Uterus (tissue), 4 donors: ENCODE measurements around the gene PKMYT1. TPM values are rescaled to one million over a fixed set of nuclear protein-coding genes. Genes with fewer than 3 reads are reported as not detected.

ENCODE experiments used
- DNase-seq, 2 donors: peaks; one replicate each; pipeline ENCODE4 v3.0.0-alpha.2; 2019 to 2020
- H3K27ac ChIP-seq, 2 donors: fragments of 200-600 bp; sonication (generic); 1 replicate in 1 of 2; 2 replicates in 1 of 2; pipeline ENCODE4 v1.5.1; 2016 to 2018
- H3K27me3 ChIP-seq, 2 donors: fragments of 200-600 bp; sonication (generic); one replicate each; pipeline ENCODE4 v1.5.1; 2018 to 2019; ENCODE audit warnings: control low read depth in 1 of 2
- H3K36me3 ChIP-seq, 2 donors: fragments of 200-600 bp; sonication (generic); one replicate each; pipeline ENCODE4 v1.5.1; 2019; ENCODE audit warnings: control low read depth in 1 of 2
- H3K4me1 ChIP-seq, 2 donors: fragments of 200-600 bp; sonication (generic); one replicate each; pipeline ENCODE4 v1.5.1; 2018 to 2019; ENCODE audit warnings: control low read depth in 1 of 2
- H3K4me3 ChIP-seq, 2 donors: fragments of 200-600 bp; sonication (generic); 1 replicate in 1 of 2; 2 replicates in 1 of 2; pipeline ENCODE4 v1.5.1; 2018 to 2019; ENCODE audit warnings: mild to moderate bottlenecking in 1 of 2
- H3K9me3 ChIP-seq, 2 donors: fragments of 200-600 bp; sonication (generic); one replicate each; pipeline ENCODE4 v1.5.1; 2019; ENCODE audit warnings: control low read depth in 1 of 2
- POLR2A ChIP-seq, 2 donors: fragments of 450-650 bp; IDR thresholded peaks; one replicate each; pipeline ENCODE4 v1.6.1; 2016; ENCODE audit warnings: antibody characterized with exemption in 2 of 2, mild to moderate bottlenecking in 1 of 2, moderate library complexity in 1 of 2
- intact Hi-C: fragments of 100-400 bp; cut with DNase I; formaldehyde crosslinking; loops from one replicate; pipeline ENCODE4 v1.15.1; 2023; ENCODE audit warnings: low total_unique reads
- total RNA-seq, 4 donors: library from RNA; depleted of rRNA in 3 of 4; stranded (reverse); fragments of >200 nt in 3 of 4; gene quantifications; one replicate each; pipeline versions ENCODE4 v1.1.0 to v1.2.4, GENCODE V29; 2014 to 2023
- TF ChIP-seq, protein P1 (sequence below), 4 experiments: fragments of 200-600 bp in 2 of 4; fragments of 450-650 bp in 2 of 4; sonication (generic) in 2 of 4; IDR thresholded peaks; one replicate each; pipeline ENCODE4 v1.5.1; 2016 to 2019; ENCODE audit warnings: antibody characterized with exemption in 4 of 4, mild to moderate bottlenecking in 2 of 4, moderate library complexity in 1 of 4
- donor health status: DM: yes; HTN: yes; CAD: no.

PKMYT1 gene
- total RNA-seq, 4 donors from 2014 or later: 6.1 TPM; not detected in 3

- intact Hi-C loops: no loop called here
Observed at GRCh38 chr16:3013998-3014690, 33.9 kb upstream of the PKMYT1 start.

DNA sequence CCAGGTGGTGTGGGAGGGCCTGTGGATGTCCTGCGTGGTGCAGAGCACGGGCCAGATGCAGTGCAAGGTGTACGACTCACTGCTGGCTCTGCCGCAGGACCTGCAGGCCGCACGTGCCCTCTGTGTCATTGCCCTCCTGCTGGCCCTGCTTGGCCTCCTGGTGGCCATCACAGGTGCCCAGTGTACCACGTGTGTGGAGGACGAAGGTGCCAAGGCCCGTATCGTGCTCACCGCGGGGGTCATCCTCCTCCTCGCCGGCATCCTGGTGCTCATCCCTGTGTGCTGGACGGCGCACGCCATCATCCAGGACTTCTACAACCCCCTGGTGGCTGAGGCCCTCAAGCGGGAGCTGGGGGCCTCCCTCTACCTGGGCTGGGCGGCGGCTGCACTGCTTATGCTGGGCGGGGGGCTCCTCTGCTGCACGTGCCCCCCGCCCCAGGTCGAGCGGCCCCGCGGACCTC lies 33.3 kb upstream of the PKMYT1 start:
- H3K27ac ChIP-seq: no peak overlapping the region
- no peak overlapping the region for H3K4me3 ChIP-seq
- H3K4me1 ChIP-seq: no peaks in the 10 kb centered on the region
- H3K36me3 ChIP-seq: no peaks in the 10 kb centered on the region
- H3K9me3 ChIP-seq: no peaks in the 10 kb centered on the region
- H3K27me3 ChIP-seq: peaks cover 10 to 25% of the 10 kb centered on the region in 2 donors
- DNase-seq: no peak
- TF ChIP-seq, protein P1, sequence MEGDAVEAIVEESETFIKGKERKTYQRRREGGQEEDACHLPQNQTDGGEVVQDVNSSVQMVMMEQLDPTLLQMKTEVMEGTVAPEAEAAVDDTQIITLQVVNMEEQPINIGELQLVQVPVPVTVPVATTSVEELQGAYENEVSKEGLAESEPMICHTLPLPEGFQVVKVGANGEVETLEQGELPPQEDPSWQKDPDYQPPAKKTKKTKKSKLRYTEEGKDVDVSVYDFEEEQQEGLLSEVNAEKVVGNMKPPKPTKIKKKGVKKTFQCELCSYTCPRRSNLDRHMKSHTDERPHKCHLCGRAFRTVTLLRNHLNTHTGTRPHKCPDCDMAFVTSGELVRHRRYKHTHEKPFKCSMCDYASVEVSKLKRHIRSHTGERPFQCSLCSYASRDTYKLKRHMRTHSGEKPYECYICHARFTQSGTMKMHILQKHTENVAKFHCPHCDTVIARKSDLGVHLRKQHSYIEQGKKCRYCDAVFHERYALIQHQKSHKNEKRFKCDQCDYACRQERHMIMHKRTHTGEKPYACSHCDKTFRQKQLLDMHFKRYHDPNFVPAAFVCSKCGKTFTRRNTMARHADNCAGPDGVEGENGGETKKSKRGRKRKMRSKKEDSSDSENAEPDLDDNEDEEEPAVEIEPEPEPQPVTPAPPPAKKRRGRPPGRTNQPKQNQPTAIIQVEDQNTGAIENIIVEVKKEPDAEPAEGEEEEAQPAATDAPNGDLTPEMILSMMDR (IDR thresholded peaks at IDR 0.05): no peak
- TF ChIP-seq POLR2A (IDR thresholded peaks at IDR 0.05): no peak
- intact Hi-C loops: no loop called here

More at GRCh38 chr16:3013998-3014690, 33.9 kb upstream of the PKMYT1 start:
- no peak for TF ChIP-seq POLR2A (IDR thresholded peaks at IDR 0.05)
- TF ChIP-seq, protein P1 (IDR thresholded peaks at IDR 0.05): no peak
- Histone ChIP-seq H3K27ac (no peak overlapping the region), H3K4me1 (no peaks in the 10 kb centered on the region), H3K36me3 (no peaks in the 10 kb centered on the region), H3K9me3 (no peaks in the 10 kb centered on the region), H3K27me3 (peaks cover 9 to 27% of the 10 kb centered on the region in 2 donors), H3K4me3 (no peak overlapping the region)
- no peak for DNase-seq

GRCh38 chr16:3012828-3013420 lies 32.7 kb upstream of the PKMYT1 start, which contains the start of gene CLDN9:
Gene CLDN9, plus strand, starts transcription at chr16:3012923. Its CDS starts 440 bp downstream, at chr16:3013363.
- H3K27ac ChIP-seq: no peak within 1 kb of the TSS
- H3K4me3 ChIP-seq: no peak within 1 kb of the TSS
- no peak for TF ChIP-seq POLR2A (IDR thresholded peaks at IDR 0.05)
- TF ChIP-seq, protein P1 (IDR thresholded peaks at IDR 0.05): no peak
- peaks cover 13 to 19% of the 10 kb centered on the region in 2 donors for H3K27me3 ChIP-seq
- H3K9me3 ChIP-seq: no peaks in the 10 kb centered on the region
- no peaks in the 10 kb centered on the region for H3K36me3 ChIP-seq
- intact Hi-C loops: no loop called here
- H3K4me1 ChIP-seq: no peaks in the 10 kb centered on the region
- DNase-seq: no peak

GRCh38 chr16:3012246-3012645 lies 32.0 kb upstream of the PKMYT1 start:
- H3K27me3 ChIP-seq: peaks cover 8 to 15% of the 10 kb centered on the region in 2 donors
- no peak for TF ChIP-seq POLR2A (IDR thresholded peaks at IDR 0.05)
- TF ChIP-seq, protein P1 (IDR thresholded peaks at IDR 0.05): no peak
- H3K27ac ChIP-seq: no peak overlapping the region
- no peak for DNase-seq
- H3K36me3 ChIP-seq: no peaks in the 10 kb centered on the region
- no peaks in the 10 kb centered on the region for H3K9me3 ChIP-seq
- no peaks in the 10 kb centered on the region for H3K4me1 ChIP-seq
- intact Hi-C loops: no loop called here
- H3K4me3 ChIP-seq: no peak overlapping the region

DNA sequence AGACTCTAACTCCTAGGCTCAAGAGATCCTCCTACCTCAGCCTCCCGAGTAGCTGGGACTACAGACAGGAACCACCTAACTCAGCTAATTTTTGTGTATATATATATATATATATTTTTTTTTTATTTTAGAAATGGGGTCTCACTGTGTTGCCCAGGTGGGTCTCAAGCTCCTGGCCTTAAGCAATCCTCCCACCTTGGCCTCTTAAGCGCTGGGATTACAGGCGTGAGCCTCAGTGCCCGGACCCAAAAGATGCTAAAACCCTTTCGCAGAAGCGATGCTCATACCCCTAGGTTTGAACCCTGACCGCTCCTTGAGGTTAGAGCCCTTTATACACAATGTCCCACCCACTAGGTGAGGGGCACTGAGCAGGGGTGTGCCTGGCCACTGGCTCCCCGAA lies 30.3 kb upstream of the PKMYT1 start:
- DNase-seq: no peak
- H3K27me3 ChIP-seq: peaks cover 12 to 15% of the 10 kb centered on the region in 2 donors

More for the DNA sequence above, 30.3 kb upstream of the PKMYT1 start:
- Histone ChIP-seq H3K9me3 (no peaks in the 10 kb centered on the region), H3K36me3 (no peaks in the 10 kb centered on the region), H3K4me3 (no peak overlapping the region), H3K4me1 (no peaks in the 10 kb centered on the region), H3K27ac (no peak overlapping the region)
- intact Hi-C loops: no loop called here
- TF ChIP-seq POLR2A (IDR thresholded peaks at IDR 0.05): no peak
- TF ChIP-seq, protein P1 (IDR thresholded peaks at IDR 0.05): no peak
